GM19239 (cell line): ENCODE results near the gene RALGPS1.

Experiments
- DNase-seq: peaks from one replicate; pipeline ENCODE4 v3.0.0; 2011; ENCODE audit warnings: low spot score; ENCODE audit not compliant: insufficient read length
- FAIRE-seq: peaks from 2 replicates; lab custom pipeline; 2011; peaks lifted over from hg19 to GRCh38; lab: Jason Lieb, UNC

The RALGPS1 gene

DNA sequence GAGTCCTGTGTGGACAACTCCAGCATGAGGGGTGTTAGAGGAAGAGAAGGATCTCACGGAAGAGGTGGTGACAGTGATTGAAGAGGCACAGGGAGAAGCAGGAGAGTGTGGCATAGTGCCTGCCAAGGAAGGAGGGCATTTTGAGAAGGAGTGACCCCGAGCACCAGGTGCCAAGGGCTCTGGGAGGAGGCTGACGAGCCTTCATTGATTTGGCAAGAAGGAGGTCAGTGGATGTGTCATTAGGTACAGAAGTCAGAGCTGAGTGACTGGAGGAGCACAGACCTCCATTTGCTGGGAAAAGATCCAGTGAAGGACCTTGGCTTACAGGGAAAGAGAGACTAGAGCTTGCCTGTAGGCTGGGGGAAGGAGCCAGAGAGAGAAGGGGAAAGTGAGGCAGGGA, 278.2 kb downstream of the RALGPS1 start:
- no peak for FAIRE-seq
- DNase-seq = no peak

GRCh38 chr9:127193483-127193882, 278.9 kb downstream of the RALGPS1 start:
- FAIRE-seq (no peak), DNase-seq (no peak)

- DNase-seq (no peak), FAIRE-seq (no peak)
These were observed 280.5 kb downstream of the RALGPS1 start for GRCh38 chr9:127194881-127195713.

- FAIRE-seq = no peak
- DNase-seq = no peak
These were observed 281.6 kb downstream of the RALGPS1 start for GRCh38 chr9:127195976-127196825.

DNA sequence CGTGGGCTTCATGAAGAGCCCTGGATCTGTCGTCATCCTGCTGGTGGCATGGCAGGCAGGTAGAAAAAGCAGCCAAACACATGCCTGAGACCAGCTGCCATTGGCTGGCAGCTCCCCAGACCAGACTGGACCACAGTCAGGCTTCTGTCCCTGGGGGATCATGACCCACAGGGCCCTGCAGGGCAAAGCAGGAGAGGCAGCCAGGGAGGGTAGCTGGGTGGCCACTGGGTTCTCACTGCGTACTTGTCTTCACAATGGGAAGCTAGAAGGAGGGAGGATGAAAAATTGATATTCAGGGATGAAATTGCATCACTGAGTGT, 282.2 kb downstream of the RALGPS1 start:
- DNase-seq (no peak), FAIRE-seq (no peak)

GRCh38 chr9:127197186-127197860, 282.7 kb downstream of the RALGPS1 start:
- DNase-seq (no peak), FAIRE-seq (no peak)

GRCh38 chr9:127197861-127198430, 283.4 kb downstream of the RALGPS1 start:
- no peak for FAIRE-seq

DNA sequence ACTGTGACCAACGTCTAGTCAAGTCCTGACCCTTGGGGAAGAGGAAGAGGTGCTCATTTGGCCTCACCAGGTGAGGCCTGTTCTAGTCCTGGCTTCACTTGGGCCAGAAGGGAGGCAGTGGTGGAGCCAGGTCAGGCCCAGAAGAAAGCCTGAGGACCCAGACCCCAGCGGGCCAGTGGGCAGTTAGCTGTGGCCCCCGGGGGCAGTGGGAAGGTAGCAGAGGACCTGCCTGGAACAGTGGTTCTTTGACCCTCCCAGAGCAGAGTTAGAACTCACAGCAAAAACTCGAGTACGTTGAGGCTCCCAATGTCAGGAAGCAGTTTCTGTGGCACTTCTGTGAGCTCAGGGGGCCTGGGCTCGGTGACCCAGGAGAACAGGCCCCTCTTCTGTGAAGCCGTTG, 284.0 kb downstream of the RALGPS1 start:
- FAIRE-seq (no peak), DNase-seq (no peak)

More at GRCh38 chr9:127197861-127198430, 283.4 kb downstream of the RALGPS1 start:
- DNase-seq = no peak

GRCh38 chr9:127199001-127199791, 284.6 kb downstream of the RALGPS1 start:
- peak; percentile 95 for FAIRE-seq
- peak; percentile 89 for DNase-seq

DNA sequence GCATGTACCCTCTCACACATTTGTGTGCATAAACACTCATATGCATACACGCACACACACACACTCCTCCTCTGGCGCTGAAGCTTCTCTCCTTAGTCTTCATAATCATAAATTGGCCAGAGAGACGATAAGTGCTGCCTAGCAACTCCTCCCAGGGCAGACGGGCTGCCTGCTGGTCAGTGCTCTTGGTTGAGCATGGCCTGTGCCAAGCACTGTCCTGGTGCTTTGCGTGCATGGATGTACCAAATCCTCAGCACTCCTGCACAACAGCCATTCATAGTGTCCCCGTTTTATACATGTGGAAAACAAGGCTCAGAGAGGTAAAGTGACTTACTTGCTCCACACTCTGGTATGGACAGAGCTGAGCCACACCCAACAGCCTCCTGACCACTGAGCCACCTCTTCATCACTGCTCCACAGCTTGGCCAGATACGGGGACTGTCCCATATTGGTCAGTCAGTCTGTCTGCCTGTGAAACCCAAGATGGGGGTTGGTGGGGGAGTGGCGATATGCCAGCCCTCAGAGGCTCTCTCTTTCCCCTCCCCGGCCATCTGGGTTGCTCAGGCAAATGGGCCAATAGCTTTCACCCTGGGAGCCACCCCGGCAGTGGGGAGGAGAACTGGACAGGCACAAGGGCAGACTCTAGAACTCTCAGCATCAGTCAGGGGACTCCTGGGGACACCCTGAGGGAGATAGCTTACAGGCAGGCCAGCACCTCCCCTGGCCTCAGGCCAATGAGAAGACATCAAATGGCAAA, 285.7 kb downstream of the RALGPS1 start:
- no peak for FAIRE-seq
- no peak for DNase-seq

GRCh38 chr9:127201071-127201541, 286.5 kb downstream of the RALGPS1 start:
- FAIRE-seq (no peak), DNase-seq (no peak)

DNA sequence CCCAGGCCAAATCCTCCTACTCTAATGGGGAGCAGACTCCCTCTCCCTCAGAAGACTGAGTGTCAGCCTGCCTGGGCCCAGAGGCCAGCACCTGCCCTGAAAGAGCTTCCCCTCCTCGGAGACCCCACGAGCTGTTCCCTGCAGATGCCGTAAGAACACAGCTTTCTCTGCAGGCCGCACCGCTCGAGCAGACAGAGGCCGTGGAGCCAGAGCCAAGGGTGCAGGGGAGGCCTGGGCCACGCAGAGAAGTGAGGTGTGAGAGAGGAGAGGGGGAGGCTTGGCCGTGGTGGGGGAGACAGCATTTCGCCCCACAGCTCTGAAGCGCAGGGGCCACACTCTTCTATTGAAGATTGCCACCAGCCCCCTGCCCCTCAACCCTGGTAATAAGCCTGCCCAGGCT, 287.1 kb downstream of the RALGPS1 start:
- DNase-seq (no peak), FAIRE-seq (no peak)

GRCh38 chr9:127202461-127203169, 288.0 kb downstream of the RALGPS1 start:
- FAIRE-seq (no peak), DNase-seq (no peak)

DNA sequence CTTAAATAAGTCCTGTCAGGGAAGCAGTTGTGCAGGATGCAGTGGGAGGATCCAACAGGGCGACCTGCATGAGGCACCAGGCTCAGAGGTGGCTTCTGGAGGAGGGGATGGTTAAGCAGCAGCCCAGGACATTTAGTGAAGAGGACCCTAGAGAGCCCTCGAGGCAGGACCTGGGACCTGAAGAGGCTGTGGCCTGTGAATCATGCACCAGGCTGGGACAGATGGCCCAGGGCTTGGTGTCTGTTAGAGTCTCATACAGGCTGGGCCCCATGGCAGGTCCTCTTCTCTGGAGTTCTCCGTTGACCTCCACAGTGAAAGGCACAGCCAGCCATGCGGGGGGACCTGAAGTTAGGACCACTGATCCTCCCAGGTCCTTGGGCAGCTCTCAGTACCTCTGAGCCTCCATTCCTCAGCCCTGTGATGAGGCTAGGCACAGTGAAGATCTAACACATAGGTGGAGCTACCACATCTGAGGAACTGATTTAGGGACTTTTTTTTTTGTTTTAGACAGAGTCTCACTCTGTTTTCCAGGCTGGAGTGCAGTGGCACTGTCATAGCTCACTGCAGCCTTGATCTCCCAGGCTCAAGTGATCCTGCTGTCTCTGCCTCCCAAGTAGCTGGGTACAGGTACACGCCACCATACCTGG, 289.2 kb downstream of the RALGPS1 start:
- FAIRE-seq = no peak

GRCh38 chr9:127204771-127205470, 290.3 kb downstream of the RALGPS1 start:
- DNase-seq (no peak), FAIRE-seq (no peak)

More for the DNA sequence above, 289.2 kb downstream of the RALGPS1 start:
- no peak for DNase-seq

GRCh38 chr9:127205952-127206351, 291.4 kb downstream of the RALGPS1 start:
- FAIRE-seq = no peak
- no peak for DNase-seq

DNA sequence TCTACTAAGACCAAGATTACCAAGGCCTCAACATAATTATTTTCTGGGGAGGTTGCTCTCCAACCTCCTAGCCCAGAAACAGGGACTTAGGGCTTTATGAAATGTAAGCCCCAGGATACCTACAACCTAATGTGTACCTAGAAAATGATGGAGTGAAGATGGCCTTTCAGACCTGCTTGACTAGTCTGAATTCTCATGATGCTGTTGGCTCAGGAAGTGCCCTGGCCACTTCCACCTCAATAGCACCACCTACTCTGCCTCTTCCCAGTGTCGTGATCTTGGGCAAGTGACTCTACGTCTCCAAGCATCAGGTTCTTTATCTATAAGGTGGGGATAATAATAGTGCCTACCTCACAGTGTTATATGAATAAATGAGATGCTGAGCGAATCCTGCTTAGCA, 292.1 kb downstream of the RALGPS1 start:
- no peak for FAIRE-seq
- DNase-seq = no peak
